ENCODE data around the gene USO1. TPM values are rescaled to one million over a fixed set of nuclear protein-coding genes. Genes with fewer than 3 reads are reported as not detected.

The USO1 gene
- total and polyA plus RNA-seq, 9 of the 15 experiments (the other 6 are each of a cell fraction or from before 2014, with no cell fraction given): 19.3 to 97.8 (median 48.5) TPM

DNA sequence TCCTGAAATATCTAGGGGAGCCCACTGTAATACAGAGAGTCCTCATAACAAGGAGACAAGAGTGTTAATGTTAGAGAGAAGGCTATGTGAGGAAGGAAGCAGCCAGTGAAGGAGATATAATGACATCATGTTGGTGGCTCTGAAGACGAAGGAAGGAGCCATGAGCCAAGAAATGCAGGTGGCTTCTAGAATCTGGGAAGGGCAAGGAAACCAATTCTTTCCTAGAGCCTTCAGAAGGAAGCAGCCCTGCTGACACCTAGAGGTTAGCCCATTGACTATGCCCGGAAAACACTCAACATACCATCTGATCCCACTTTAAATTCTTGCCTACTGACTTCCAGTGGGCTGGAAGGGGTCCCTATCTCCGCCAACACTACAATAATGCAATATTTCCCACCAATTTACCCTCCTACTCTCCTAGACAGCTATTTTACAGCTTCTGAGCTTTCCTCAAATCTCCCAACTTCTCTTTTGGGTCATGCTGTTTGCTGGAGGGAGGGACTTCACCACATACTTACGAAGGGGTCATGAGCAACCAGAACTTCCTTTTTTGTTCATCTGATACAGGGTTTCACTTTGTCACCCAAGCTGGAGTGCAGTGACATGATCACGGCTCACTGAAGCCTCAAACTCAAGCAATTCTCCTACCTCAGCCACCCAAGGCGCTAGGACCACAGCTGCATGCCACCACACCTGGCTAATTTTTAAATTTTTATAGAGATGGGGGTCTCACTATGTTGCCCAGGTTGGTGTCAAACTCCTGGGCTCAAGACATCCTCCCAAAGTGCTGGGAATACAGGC lies 26.0 kb upstream of the USO1 start:
- peak overlapping the region; percentile 66 for H2AFZ ChIP-seq (ENCODE audit: low read depth, low read length)
- BruUV-seq (replicated peaks): no TSS peak
- CTCF ChIA-PET (ENCODE audit: low intra/inter-chr PET ratio): no interaction called here
- H3K36me3 ChIP-seq (ENCODE audit: control insufficient read depth, insufficient read depth, low read length): no peaks in the 10 kb centered on the region; the same call in 2 of the 3 replicates
- H3K4me2 ChIP-seq (ENCODE audit: insufficient read depth, low read length): peak overlapping the region; percentile 52; the same call in 1 of the 2 replicates
- 0 out of 4 replicates have a peak overlapping the region, but pooled peaks of 1 of the 2 experiments have one; percentile 26 for H3K9ac ChIP-seq (ENCODE audit: insufficient read depth in 1 of 2, low read depth in 2 of 2, low read length in 2 of 2)
- H3K4me1 ChIP-seq (replicated peaks in 1 of 2; ENCODE audit: control insufficient read depth in 2 of 2, insufficient read depth in 2 of 2, low read length in 2 of 2): peaks cover 6 to 8% of the 10 kb centered on the region in 2 experiments; a peak in 2 of 5 replicates
- H3K9me1 ChIP-seq (ENCODE audit: control insufficient read depth, insufficient read depth, low read length): no peaks in the 10 kb centered on the region
- POLR2A ChIA-PET: interaction anchor here (1.4 kb wide), 1 partner anchor 20 kb away, joined by 3 read pairs; no protein-coding TSS in a partner anchor
- intact Hi-C loops (cut with micrococcal nuclease): no loop called here
- 30% methylated on average over 6 of the region's 6 CpGs for WGBS (ENCODE audit: insufficient coverage, low coverage, missing lambda C conversion rate)
- FAIRE-seq (peak; percentile 81), ATAC-seq (peak; percentile 84), DNase-seq (ENCODE audit: extremely low read depth in 1 of 4, low spot score in 3 of 4) (peak in 1 of 4 experiments; percentile 44)
- no peak overlapping the region for H3K4me3 ChIP-seq
- H3K27me3 ChIP-seq (ENCODE audit: control insufficient read depth in 2 of 2, insufficient read depth in 2 of 2, low read length in 2 of 2): no peaks in the 10 kb centered on the region
- peak overlapping the region; percentile 52; the same call in 2 of the 3 replicates for H3K27ac ChIP-seq (ENCODE audit: extremely low read depth, low read depth, low read length)
- no peaks in the 10 kb centered on the region for H3K9me3 ChIP-seq (replicated peaks; ENCODE audit: control insufficient read depth, insufficient read depth, low read depth, low read length)
- H3K79me2 ChIP-seq (ENCODE audit: control insufficient read depth, insufficient read depth, low read length): no peaks in the 10 kb centered on the region
- in situ Hi-C loops (cut with MboI): no loop called here
- no peaks in the 10 kb centered on the region for H4K20me1 ChIP-seq (replicated peaks; ENCODE audit: control insufficient read depth, insufficient read depth, low read length)
- peak; percentile 42 for TF ChIP-seq ATF7 (IDR thresholded peaks at IDR 0.05)
- TF ChIP-seq, protein P1, sequence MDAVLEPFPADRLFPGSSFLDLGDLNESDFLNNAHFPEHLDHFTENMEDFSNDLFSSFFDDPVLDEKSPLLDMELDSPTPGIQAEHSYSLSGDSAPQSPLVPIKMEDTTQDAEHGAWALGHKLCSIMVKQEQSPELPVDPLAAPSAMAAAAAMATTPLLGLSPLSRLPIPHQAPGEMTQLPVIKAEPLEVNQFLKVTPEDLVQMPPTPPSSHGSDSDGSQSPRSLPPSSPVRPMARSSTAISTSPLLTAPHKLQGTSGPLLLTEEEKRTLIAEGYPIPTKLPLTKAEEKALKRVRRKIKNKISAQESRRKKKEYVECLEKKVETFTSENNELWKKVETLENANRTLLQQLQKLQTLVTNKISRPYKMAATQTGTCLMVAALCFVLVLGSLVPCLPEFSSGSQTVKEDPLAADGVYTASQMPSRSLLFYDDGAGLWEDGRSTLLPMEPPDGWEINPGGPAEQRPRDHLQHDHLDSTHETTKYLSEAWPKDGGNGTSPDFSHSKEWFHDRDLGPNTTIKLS (IDR thresholded peaks at IDR 0.05; ENCODE audit: borderline replicate concordance, low read depth): no peak
- TF ChIP-seq ZNF436 (CRISPR knock-in tag; IDR thresholded peaks at IDR 0.05): no peak
- no peak for TF ChIP-seq SMAD1 (IDR thresholded peaks at IDR 0.05; ENCODE audit: low read depth, low read length, partially characterized antibody)
- peak; percentile 44; the same call in 1 of the 2 replicates for TF ChIP-seq CTBP1 (IDR thresholded peaks at IDR 0.05; ENCODE audit: borderline replicate concordance)
- TF ChIP-seq NRF1 (conservative IDR thresholded peaks at IDR 0.05 in 1 of 2, IDR thresholded peaks at IDR 0.05 in 1 of 2): peak in 1 of 2 experiments; percentile 32; a peak in 1 of 4 replicates
- TF ChIP-seq ZNF121 (CRISPR knock-in tag; conservative IDR thresholded peaks at IDR 0.05): peak; percentile 66
- TF ChIP-seq STAG1 (CRISPR knock-in tag; IDR thresholded peaks at IDR 0.05; ENCODE audit: borderline replicate concordance): no peak
- no peak for TF ChIP-seq RFX7 (CRISPR knock-in tag; IDR thresholded peaks at IDR 0.05)
- 0 out of 2 replicates have a peak, but pooled peaks have one; percentile 16 for TF ChIP-seq NFE2 (IDR thresholded peaks at IDR 0.05; ENCODE audit: low read depth)
- TF ChIP-seq ZFP1 (CRISPR knock-in tag; IDR thresholded peaks at IDR 0.05): no peak
- TF ChIP-seq NFRKB (IDR thresholded peaks at IDR 0.05; ENCODE audit: low read depth): no peak
- TF ChIP-seq ZNF146 (CRISPR knock-in tag; IDR thresholded peaks at IDR 0.05; ENCODE audit: unreplicated experiment): no peak
- TF ChIP-seq, protein P2, sequence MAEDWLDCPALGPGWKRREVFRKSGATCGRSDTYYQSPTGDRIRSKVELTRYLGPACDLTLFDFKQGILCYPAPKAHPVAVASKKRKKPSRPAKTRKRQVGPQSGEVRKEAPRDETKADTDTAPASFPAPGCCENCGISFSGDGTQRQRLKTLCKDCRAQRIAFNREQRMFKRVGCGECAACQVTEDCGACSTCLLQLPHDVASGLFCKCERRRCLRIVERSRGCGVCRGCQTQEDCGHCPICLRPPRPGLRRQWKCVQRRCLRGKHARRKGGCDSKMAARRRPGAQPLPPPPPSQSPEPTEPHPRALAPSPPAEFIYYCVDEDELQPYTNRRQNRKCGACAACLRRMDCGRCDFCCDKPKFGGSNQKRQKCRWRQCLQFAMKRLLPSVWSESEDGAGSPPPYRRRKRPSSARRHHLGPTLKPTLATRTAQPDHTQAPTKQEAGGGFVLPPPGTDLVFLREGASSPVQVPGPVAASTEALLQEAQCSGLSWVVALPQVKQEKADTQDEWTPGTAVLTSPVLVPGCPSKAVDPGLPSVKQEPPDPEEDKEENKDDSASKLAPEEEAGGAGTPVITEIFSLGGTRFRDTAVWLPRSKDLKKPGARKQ (CRISPR knock-in tag; IDR thresholded peaks at IDR 0.05): no peak
- TF ChIP-seq TAF7 (tag; IDR thresholded peaks at IDR 0.05): no peak
- TF ChIP-seq SMAD2 (IDR thresholded peaks at IDR 0.05; ENCODE audit: low read depth, low read length): no peak
